GM19193 (cell line): ENCODE measurements around the gene POLR1A.

ENCODE experiments used
- POLR2A ChIP-seq: IDR thresholded peaks from 4 replicates; pipeline ENCODE4 v1.6.1; 2011; ENCODE audit not compliant: insufficient read depth, insufficient read length; ENCODE audit errors: extremely low read depth

POLR1A gene

DNA sequence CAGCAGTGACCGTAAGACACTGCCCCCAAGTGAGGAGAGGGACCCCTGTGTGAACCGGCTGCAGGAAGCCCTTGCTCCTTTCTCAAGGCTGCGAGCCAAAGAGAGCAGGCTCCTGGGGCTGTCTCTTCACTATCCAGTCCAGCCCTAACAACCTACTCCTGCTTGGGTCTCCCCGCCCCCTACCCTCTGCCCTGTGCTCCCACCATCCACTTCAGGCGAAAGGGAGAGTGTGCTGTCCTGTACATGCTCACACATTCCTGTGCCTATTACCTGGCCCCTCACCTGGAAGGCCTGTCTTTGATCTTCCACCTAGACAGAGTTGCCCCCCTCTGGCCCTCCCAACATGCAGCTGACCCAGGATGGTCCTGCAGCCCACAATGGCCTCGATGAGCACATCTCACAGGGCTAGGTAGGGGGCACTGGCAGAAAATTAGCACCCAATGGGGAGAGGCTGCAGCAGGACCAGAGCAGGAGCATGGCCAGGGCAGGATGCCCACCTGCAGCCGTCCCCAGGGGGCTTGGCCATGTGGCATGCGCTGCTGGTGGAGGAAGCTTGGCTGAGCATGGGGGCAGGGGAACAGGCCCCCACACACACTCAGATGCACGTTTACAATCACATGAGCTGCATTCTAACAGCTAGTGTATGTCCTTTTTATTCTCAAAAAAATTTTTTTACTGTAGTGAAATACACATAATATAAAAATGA lies 93.5 kb downstream of the POLR1A start:
- no peak for TF ChIP-seq POLR2A

DNA sequence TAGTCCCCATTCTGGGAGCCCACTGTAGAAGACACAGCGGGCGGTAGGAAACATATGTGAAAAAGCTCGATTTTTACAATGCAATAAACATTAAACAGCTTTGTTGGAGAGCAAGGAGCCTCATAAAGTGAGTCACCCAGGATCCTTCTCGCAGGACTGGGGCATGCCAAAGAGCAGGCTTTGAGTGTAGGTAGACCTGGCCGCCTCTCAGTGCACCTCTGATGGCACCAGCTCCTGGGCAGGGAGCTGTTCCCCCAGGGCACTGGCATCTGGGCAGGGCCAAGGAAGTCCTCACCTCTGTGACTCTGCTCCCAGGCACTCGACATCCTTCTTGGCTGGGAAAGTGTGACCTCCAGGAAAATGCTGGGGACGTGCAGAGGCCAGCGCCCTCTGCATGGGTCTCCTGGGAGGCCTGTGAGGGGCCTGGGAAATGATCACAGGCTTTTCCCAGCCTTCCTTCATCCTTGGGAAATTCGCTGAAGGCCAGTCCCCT lies 94.2 kb downstream of the POLR1A start:
- no peak for TF ChIP-seq POLR2A

- no peak for TF ChIP-seq POLR2A
Observed at GRCh38 chr2:86010083-86010482, 95.6 kb downstream of the POLR1A start.

DNA sequence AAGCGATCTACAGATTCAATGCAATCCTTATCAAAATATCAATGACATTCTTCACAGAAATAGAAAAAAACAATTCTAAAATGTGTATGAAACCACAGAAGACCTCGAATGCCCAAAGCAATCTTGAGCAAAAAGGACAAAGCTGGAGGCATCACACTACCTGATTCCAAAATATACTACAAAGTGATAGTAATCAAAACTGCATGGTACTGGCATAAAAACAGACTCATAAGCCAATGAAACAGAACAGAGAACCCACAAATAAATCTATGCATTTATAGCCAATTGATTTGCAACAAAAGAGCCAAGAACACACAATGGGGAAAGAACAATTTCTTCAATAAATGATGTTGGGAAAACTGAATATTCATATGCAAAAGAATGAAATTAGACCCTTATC lies 99.2 kb downstream of the POLR1A start:
- TF ChIP-seq POLR2A: no peak

GRCh38 chr2:86003967-86004366 lies 101.7 kb downstream of the POLR1A start:
- TF ChIP-seq POLR2A: no peak

DNA sequence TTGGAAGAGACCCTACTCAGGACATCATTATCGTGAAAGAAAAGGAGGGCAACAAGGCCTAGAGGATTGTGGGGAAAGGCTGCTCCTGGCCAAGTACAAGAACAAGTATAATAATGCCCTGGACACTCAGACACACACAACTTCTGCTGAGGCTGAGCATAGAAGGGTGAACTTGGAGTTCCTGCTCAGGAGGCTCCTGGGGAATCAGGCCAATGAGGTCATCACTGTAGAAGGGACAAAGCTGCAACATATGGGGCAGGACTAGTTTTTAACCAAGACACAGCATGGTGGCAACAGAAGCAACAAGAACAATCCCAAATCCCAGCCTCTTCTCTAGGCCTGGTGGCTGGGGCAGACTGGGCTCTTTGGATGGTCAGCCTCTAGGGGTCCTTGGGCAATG lies 102.6 kb downstream of the POLR1A start:
- no peak for TF ChIP-seq POLR2A

DNA sequence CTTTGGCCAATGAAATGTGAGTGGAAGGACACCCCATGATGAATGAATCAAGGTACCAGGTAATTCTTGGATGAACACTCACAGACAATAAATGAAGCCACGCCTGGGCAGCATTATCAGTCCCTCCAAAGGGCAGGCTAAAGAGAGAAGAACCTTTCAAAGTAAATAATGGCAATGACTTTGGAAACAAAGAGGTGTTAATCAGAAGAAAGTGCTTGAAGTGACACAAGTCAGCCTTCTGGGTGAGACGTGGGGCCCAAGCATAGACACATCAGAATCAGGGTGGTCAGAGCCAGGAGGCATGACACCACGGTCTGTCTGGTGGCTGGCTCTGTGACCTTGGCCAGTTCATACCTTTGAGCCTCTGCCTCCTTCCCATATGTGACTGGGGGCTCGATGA lies 103.3 kb downstream of the POLR1A start:
- no peak for TF ChIP-seq POLR2A

DNA sequence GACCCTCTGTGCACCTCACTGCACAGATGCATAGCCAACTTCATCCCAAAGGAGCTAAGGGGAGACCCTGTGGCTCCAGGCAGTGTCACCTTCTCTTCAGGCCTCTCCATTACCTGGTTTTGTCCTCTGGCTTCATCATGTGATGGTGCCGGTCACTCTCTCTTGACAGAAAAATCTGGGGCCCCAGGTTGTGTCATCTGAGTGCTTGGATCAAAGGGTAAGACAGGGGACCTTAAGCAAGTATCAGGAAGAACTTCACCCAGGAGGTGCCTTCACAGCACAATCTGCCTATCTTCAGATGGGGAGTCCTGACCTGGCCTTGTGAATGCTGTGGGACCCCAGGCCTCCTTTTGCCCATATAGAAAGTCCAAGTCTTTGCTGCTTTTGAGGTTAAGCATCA lies 104.4 kb downstream of the POLR1A start:
- TF ChIP-seq POLR2A: no peak

DNA sequence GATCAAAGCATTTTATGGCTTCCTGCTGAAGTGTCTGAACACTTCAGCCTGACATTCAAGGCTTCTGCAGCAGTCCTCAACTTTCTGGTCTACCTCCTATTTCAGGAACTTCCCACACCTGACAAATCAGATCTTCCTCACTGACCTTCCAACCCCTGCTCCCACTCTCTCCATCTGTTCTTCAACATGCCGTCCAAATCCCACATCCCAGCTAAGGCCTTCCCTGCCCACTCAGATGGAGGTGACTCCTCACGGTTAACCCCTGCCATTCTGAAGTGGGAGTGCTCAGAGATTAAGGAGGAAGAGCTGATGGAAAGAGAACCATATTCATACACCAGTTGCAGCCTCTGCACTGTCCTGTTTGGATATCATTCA lies 104.8 kb downstream of the POLR1A start:
- no peak for TF ChIP-seq POLR2A

DNA sequence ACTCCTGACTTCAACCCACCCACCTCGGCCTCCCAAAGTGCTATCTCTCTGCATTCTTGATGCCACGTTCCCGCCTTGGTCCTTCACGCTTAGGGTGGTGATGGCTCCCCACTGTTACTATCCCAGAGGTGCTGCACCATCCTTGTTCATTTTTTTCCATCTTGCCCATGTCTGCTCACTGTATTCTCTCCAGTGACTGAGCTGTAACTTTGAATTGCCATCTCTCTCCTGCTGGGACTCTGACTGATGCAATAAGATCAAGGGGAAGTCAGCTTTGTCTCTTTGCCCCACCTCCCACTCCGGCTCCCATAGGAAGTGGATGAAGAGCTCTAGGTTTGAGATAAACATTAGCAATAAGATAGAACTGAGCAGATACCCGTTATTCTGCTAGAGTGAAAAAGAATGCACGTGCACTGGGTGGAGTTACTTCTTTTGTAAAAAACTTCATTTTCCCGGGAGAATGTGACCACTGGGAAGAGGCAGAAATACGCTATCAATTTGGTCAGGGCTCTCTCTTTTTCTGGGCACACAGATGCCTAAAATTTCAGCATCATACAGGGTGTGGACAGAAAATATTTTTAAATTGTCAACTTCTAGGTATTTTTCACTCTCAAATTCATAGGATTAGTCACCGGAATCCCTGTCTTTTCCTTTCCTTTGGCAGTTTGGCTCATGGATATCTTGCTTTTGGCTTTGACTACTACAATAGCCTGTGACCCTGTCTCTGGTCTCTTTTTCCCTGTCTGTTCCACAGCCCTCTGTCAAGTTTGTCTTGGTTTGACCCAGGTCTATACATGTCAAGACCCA lies 105.4 kb downstream of the POLR1A start:
- TF ChIP-seq POLR2A: no peak

GRCh38 chr2:85999061-85999831 lies 106.4 kb downstream of the POLR1A start:
- TF ChIP-seq POLR2A: no peak

DNA sequence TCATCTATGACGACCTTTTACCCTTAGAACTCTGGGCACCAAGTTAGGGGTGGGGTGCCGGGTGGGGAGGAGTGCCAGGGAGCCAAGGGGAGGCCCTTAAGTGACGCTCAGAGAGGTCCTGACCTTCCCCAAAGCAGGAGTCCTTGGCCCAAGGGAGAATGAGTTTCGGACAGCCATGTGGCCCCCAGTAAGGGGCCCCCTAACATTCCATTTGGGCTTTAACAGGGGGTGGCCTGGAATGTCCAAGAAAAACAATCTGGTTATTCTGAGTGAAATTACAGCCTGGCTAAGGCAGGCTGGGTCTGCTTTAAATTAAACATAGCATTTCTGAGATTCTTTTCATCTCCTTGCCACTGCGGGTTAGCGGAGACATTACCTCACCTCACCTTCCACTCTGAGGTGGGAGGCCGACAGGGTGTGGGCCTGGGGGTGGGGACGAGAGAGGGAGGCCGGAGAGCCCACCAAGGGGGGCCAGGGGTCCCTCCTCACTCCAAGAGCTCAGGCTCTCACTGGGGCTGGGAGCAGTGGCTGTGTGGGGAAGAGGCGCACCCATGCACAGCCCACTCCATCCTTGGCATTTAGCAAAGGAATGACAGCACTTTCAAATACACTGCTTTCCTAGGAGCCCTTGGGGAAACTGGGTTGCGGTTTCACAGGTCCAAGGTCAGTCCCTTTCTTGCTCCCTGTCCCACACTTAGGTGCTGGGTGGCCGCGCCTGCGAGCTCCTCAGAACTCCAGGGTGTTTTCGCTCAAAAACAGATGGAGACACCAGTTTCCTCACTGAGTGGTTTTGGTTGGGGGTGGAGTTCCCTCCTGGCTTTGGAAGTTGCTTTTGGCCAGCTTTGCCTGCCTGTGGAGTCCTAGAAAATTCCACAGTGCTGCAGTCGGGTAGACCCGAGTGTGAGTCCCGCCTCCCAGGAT lies 107.4 kb downstream of the POLR1A start:
- no peak for TF ChIP-seq POLR2A

- TF ChIP-seq POLR2A: no peak
Observed at GRCh38 chr2:85997017-85997970, 108.4 kb downstream of the POLR1A start.

GRCh38 chr2:85996591-85996990 lies 109.1 kb downstream of the POLR1A start:
- no peak for TF ChIP-seq POLR2A
